HepG2 (cell line): ENCODE results near the gene LRBA. TPM values are rescaled to one million over a fixed set of nuclear protein-coding genes. Genes with fewer than 3 reads are reported as not detected.

Source experiments
- ATAC-seq: fragments of 200-7000 bp; cut with Tn5 transposase; 3 replicates; pipeline ENCODE4 v1.9.1; 2020; ENCODE audit warnings: mild to moderate bottlenecking, moderate library complexity
- BruUV-seq: library from RNA; stranded (reverse); fragments of 400-500 nt; replicated peaks from 2 replicates; lab custom pipeline; 2021; lab: Mats Ljungman, UMichigan
- CTCF ChIA-PET: fragments of 300-600 bp; formaldehyde crosslinking; extraction: SDS; loops from one replicate; lab custom pipeline; 2021; ENCODE audit warnings: low total read pairs, inconsistent platforms, low intra/inter-chr PET ratio; lab: Yijun Ruan, JAX
- POLR2A ChIA-PET: fragments of 350-600 bp; sonication (Branson Sonifier 250); formaldehyde crosslinking; loops from one replicate; lab custom pipeline; 2020; ENCODE audit warnings: antibody characterized with exemption, inconsistent platforms; lab: Yijun Ruan, JAX
- DNase-seq: peaks from one replicate; pipeline ENCODE4 v3.0.0-alpha.2; 2015; ENCODE audit warnings: low spot score
- FAIRE-seq: peaks from 3 replicates; lab custom pipeline; 2011; peaks lifted over from hg19 to GRCh38; lab: Jason Lieb, UNC
- H2AFZ ChIP-seq: one replicate; pipeline ENCODE4 v1.6.1; 2011; ENCODE audit warnings: low read length, inconsistent platforms
- H3K27ac ChIP-seq: fragments of 300-600 bp; 3 replicates; pipeline ENCODE4 v1.8.0; 2011; ENCODE audit warnings: mixed run types, mild to moderate bottlenecking, mixed read lengths, low read length, inconsistent platforms; ENCODE audit not compliant: insufficient read depth; ENCODE audit errors: extremely low read length
- H3K27me3 ChIP-seq, 2 experiments: fragments of 200-600 bp in 1 of 2; 2 replicates in 1 of 2; 3 replicates in 1 of 2; pipeline versions ENCODE4 v1.6.0 to v1.8.0; 2011; ENCODE audit warnings: low read length in 2 of 2, mild to moderate bottlenecking in 2 of 2, moderate library complexity in 2 of 2, inconsistent platforms in 1 of 2; ENCODE audit not compliant: insufficient read depth in 2 of 2, control insufficient read depth in 1 of 2
- H3K36me3 ChIP-seq, 2 experiments: fragments of 200-600 bp in 1 of 2; replicated peaks in 1 of 2; 2 replicates in 1 of 2; 3 replicates in 1 of 2; pipeline versions ENCODE4 v1.5.1 to v1.8.0; 2011; ENCODE audit warnings: low read length in 2 of 2, inconsistent platforms in 1 of 2; ENCODE audit not compliant: insufficient read depth in 2 of 2, control insufficient read depth in 1 of 2
- H3K4me1 ChIP-seq: 2 replicates; pipeline ENCODE4 v1.5.1; 2012; ENCODE audit warnings: low read length, inconsistent platforms; ENCODE audit not compliant: insufficient read depth
- H3K4me2 ChIP-seq: 2 replicates; pipeline ENCODE4 v1.6.0; 2011; ENCODE audit warnings: low read depth, low read length, inconsistent platforms
- H3K4me3 ChIP-seq, 3 experiments: fragments of 200-600 bp in 1 of 3; sonication (generic), shearing (Covaris generic) in 1 of 3; replicated peaks in 1 of 3; 2 replicates each; pipeline ENCODE4 v1.5.1; 2011 to 2016; ENCODE audit warnings: low read length in 3 of 3, inconsistent platforms in 2 of 3, low read depth in 2 of 3, mild to moderate bottlenecking in 2 of 3, control low read depth in 1 of 3, mixed read lengths in 1 of 3; ENCODE audit not compliant: insufficient read depth in 1 of 3
- H3K79me2 ChIP-seq: one replicate; pipeline ENCODE4 v1.6.1; 2011; ENCODE audit warnings: low read length, inconsistent platforms; ENCODE audit not compliant: insufficient read depth
- H3K9ac ChIP-seq: 2 replicates; pipeline ENCODE4 v1.6.0; 2011; ENCODE audit warnings: mild to moderate bottlenecking, low read depth, low read length, inconsistent platforms; ENCODE audit not compliant: insufficient read depth
- H3K9me3 ChIP-seq: 2 replicates; pipeline ENCODE4 v1.5.1; 2012; ENCODE audit warnings: mild to moderate bottlenecking, low read length
- H4K20me1 ChIP-seq: 2 replicates; pipeline ENCODE4 v1.6.0; 2011; ENCODE audit warnings: inconsistent platforms, mild to moderate bottlenecking, low read length, moderate library complexity; ENCODE audit not compliant: insufficient read depth
- ATAD3A ChIP-seq: sonication (generic); formaldehyde crosslinking; IDR thresholded peaks from 2 replicates; pipeline ENCODE4 v1.4.0; 2020; ENCODE audit warnings: missing genetic modification reagents
- JUND ChIP-seq: sonication (generic); formaldehyde crosslinking; IDR thresholded peaks from 2 replicates; pipeline ENCODE4 v1.8.0; 2022; ENCODE audit warnings: mild to moderate bottlenecking, missing genetic modification reagents
- ZNF10 ChIP-seq: sonication (generic); formaldehyde crosslinking; IDR thresholded peaks from 2 replicates; pipeline ENCODE4 v1.4.0; 2020; ENCODE audit warnings: mild to moderate bottlenecking, low read depth, missing genetic modification reagents, borderline replicate concordance
- ZNF292 ChIP-seq: sonication (generic); formaldehyde crosslinking; IDR thresholded peaks from 2 replicates; pipeline ENCODE4 v1.8.1; 2022; ENCODE audit warnings: mild to moderate bottlenecking, low read depth, missing genetic modification reagents, borderline replicate concordance
- ZNF451 ChIP-seq: sonication (generic); formaldehyde crosslinking; IDR thresholded peaks from 2 replicates; pipeline ENCODE4 v1.5.0; 2020; ENCODE audit warnings: mild to moderate bottlenecking, missing genetic modification reagents
- ZNF7 ChIP-seq: IDR thresholded peaks from 2 replicates; pipeline ENCODE4 v1.6.1; 2016; ENCODE audit warnings: missing biosample characterization, missing genetic modification reagents
- ZSCAN5A ChIP-seq: sonication (generic); formaldehyde crosslinking; IDR thresholded peaks from 2 replicates; pipeline ENCODE4 v1.8.0; 2022; ENCODE audit warnings: mild to moderate bottlenecking, missing genetic modification reagents, borderline replicate concordance
- WGBS: methylation state at CpG from one replicate; pipeline ENCODE4 v1.1.6; 2017; ENCODE audit warnings: low lambda C conversion rate; 5-methylcytosine and 5-hydroxymethylcytosine counted together
- in situ Hi-C: cut with HindIII; loops from 2 replicates; pipeline ENCODE4 v1.10.0; 2017; ENCODE audit warnings: low pct_unique_long_range_greater_than_20kb; ENCODE audit not compliant: extremely low pct_ligation_motif_present
- intact Hi-C: fragments of 100-400 bp; cut with micrococcal nuclease; formaldehyde crosslinking; loops from one replicate; pipeline ENCODE4 v1.10.0; 2022; ENCODE audit not compliant: unreplicated experiment
- polyA plus RNA-seq, 8 experiments: library from polyadenylated mRNA; depleted of rRNA in 3 of 8; stranded (reverse) in 7 of 8; unstranded in 1 of 8; fragments of >200 nt; fragmentation: Illumina TruSeq in 4 of 8; extraction: Trizol in 4 of 8; gene quantifications; 2 replicates each; pipeline versions ENCODE4 v1.2.1 to v1.2.3, GENCODE V29; 2011 to 2016; ENCODE audit warnings: low read depth in 4 of 8, missing spikeins in 1 of 8, mixed read lengths in 1 of 8; ENCODE audit not compliant: insufficient read depth in 1 of 8
- total RNA-seq, 5 experiments: library from RNA; depleted of rRNA; stranded (reverse); fragments of >200 nt; fragmentation: Illumina TruSeq; extraction: Trizol; gene quantifications; 2 replicates each; pipeline ENCODE4 v1.2.3, GENCODE V29; 2016; ENCODE audit warnings: low read depth in 1 of 5

Gene LRBA
- total and polyA plus RNA-seq, 2 of the 13 experiments (the other 11 are each of a cell fraction or from before 2014, with no cell fraction given): 21.0 to 37.2 TPM

- BruUV-seq: no TSS peak
- H4K20me1 ChIP-seq: no peaks in the 10 kb centered on the region
- no peaks in the 10 kb centered on the region for H3K27me3 ChIP-seq
- FAIRE-seq: no peak
- H3K36me3 ChIP-seq: no peaks in the 10 kb centered on the region; a peak in 1 of 5 replicates
- no peaks in the 10 kb centered on the region for H3K79me2 ChIP-seq
- H3K9ac ChIP-seq: no peak overlapping the region
- ATAC-seq: no peak
- TF ChIP-seq ZNF292 (CRISPR knock-in tag) (no peak), ZSCAN5A (CRISPR knock-in tag) (no peak), ZNF451 (CRISPR knock-in tag) (no peak), ZNF10 (CRISPR knock-in tag) (no peak), ZNF7 (no peak), JUND (CRISPR knock-in tag) (no peak)
- H3K4me1 ChIP-seq: no peaks in the 10 kb centered on the region
- H3K27ac ChIP-seq: no peak overlapping the region
- POLR2A ChIA-PET: no interaction called here
- intact Hi-C loops (no loop called here), in situ Hi-C loops (no loop called here)
- no peak for DNase-seq
- no peak overlapping the region for H3K4me3 ChIP-seq
- H2AFZ ChIP-seq: no peak overlapping the region
- no peak overlapping the region for H3K4me2 ChIP-seq
- 93% methylated on average over 2 of the region's 2 CpGs for WGBS
- CTCF ChIA-PET: no interaction called here
- no peaks in the 10 kb centered on the region for H3K9me3 ChIP-seq
Observed at GRCh38 chr4:150328496-150328895, 686.6 kb downstream of the LRBA start.

DNA sequence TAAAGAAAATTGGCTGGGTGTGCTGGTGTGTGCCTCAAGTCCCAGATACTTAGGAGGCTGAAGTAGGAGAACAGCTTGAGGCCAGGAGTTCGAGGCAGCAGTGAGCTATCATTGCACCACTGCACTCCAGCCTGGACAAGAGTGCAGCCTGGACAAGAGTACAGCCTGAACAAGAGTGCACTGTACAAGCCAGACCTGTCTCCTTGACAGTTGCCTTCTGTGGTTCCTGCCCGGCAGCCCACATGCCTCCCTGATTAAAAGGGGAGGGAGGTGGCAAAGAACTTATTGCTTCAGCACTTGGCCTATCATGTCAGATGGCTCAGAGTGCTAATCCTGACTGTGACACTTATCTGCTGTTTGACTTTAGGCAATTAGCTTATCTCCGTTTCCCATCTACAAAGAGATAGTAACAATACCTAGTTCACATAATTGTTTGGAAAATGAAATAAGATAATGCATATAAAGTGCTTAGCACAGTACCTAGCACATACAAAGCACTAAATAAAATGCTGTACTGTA is 687.8 kb downstream of the LRBA start:
- POLR2A ChIA-PET: no interaction called here
- FAIRE-seq: no peak
- CTCF ChIA-PET: no interaction called here
- Histone ChIP-seq H3K9ac (no peak overlapping the region), H3K79me2 (no peaks in the 10 kb centered on the region), H2AFZ (no peak overlapping the region)
- in situ Hi-C loops: no loop called here
- DNase-seq: no peak
- WGBS: 81% methylated on average over 2 of the region's 3 CpGs
- TF ChIP-seq ATAD3A (CRISPR knock-in tag) (no peak), ZNF292 (CRISPR knock-in tag) (no peak)
- TF ChIP-seq, all 625 proteins: peak for 0
- Histone ChIP-seq H3K4me1 (no peaks in the 10 kb centered on the region), H3K4me3 (no peak overlapping the region), H3K4me2 (no peak overlapping the region), H3K9me3 (no peaks in the 10 kb centered on the region), H3K27ac (no peak overlapping the region), H4K20me1 (no peaks in the 10 kb centered on the region), H3K36me3 (no peaks in the 10 kb centered on the region; a peak in 1 of 5 replicates), H3K27me3 (no peaks in the 10 kb centered on the region)
- no TSS peak for BruUV-seq
- intact Hi-C loops: no loop called here
- peak; percentile 24; the same call in 1 of the 3 replicates for ATAC-seq
